HCT116 (cell line): ENCODE results near the gene PDYN. TPM values are rescaled to one million over a fixed set of nuclear protein-coding genes. Genes with fewer than 3 reads are reported as not detected.

ENCODE experiments used
- total RNA-seq: library from RNA; stranded (reverse); gene quantifications from one replicate; pipeline ENCODE4 v1.2.1, GENCODE V29; 2021; ENCODE audit not compliant: unreplicated experiment

Gene PDYN
- total RNA-seq, 1 experiment from 2014 or later = not detected

Other genes starting within 250 kb of the PDYN start
- 15.3 TPM for gene SIRPA, start 98.7 kb downstream of the PDYN start, total RNA-seq
- 32.8 TPM for gene STK35, start 107.8 kb upstream of the PDYN start, total RNA-seq